ENCODE data around the gene STC2.

DNA sequence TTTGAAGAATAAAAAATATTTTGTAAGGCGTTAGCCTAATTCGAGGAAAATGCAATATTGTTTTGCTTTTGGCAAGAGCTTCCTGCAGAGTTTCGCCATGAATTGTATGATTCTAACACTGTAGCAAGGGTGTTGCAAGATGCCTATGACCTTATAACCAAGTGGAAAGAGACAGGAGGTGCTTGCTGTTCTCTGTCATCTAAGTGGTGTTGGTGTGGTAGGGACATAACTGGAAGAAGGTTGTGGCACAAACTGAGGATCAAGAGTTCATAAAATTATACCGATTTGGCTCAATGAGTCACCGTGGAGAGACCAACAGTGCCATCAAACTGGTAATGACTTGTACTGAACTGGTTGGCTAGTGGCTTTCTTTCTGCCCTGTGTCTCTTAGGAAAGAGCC, 6.3 kb downstream of the STC2 start:
- TF ChIP-seq, protein P1, sequence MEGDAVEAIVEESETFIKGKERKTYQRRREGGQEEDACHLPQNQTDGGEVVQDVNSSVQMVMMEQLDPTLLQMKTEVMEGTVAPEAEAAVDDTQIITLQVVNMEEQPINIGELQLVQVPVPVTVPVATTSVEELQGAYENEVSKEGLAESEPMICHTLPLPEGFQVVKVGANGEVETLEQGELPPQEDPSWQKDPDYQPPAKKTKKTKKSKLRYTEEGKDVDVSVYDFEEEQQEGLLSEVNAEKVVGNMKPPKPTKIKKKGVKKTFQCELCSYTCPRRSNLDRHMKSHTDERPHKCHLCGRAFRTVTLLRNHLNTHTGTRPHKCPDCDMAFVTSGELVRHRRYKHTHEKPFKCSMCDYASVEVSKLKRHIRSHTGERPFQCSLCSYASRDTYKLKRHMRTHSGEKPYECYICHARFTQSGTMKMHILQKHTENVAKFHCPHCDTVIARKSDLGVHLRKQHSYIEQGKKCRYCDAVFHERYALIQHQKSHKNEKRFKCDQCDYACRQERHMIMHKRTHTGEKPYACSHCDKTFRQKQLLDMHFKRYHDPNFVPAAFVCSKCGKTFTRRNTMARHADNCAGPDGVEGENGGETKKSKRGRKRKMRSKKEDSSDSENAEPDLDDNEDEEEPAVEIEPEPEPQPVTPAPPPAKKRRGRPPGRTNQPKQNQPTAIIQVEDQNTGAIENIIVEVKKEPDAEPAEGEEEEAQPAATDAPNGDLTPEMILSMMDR (IDR thresholded peaks at IDR 0.05; ENCODE audit: poor library complexity) = no peak
- TF ChIP-seq EZH2 (IDR thresholded peaks at IDR 0.05; ENCODE audit: borderline replicate concordance) = no peak

Data from hepatocyte (in vitro differentiated cells).